Left hindlimb (tissue), 1 donor: ENCODE measurements around the gene DTX3.
"Not testable (repeated sequence)": the region's sequence is repeated elsewhere in the genome, so short reads cannot be mapped to it uniquely, and the experiment has no call there.

ENCODE experiments used
- DNase-seq: peaks from one replicate; pipeline ENCODE4 v3.0.0-alpha.2; 2018

Gene DTX3

DNA sequence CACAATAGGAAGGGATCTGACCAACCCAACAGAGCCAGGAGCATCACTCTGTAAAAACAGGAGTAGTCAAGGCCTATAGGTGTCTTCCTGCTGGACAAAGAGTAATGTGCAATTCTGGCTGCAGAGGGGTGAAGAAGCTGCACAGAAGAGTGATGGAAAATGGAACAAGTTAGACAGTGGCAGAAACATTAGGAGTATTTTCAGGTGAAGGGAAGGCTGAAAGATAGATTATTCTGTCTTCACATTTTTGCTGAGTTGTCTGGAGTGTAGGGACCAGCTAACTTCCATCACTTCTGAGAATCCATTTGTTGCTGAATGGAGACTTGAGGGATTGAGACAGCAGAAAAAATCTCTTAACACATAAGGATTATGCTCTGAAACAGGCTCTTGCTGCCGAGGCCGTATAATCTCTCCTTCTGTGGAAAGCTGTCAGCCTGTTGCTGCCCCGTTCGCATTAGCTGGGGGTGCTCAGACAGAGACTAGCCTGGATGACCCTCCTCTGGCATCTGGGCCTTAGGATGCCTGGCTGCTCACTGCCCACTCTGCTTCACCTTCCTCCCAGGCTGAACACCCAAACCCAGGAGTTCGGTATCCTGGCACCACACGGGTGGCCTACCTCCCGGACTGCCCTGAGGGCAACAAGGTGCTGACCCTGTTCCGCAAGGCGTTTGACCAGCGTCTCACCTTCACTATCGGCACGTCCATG lies 3.5 kb downstream of the DTX3 start:
- DNase-seq, result no peak

DNA sequence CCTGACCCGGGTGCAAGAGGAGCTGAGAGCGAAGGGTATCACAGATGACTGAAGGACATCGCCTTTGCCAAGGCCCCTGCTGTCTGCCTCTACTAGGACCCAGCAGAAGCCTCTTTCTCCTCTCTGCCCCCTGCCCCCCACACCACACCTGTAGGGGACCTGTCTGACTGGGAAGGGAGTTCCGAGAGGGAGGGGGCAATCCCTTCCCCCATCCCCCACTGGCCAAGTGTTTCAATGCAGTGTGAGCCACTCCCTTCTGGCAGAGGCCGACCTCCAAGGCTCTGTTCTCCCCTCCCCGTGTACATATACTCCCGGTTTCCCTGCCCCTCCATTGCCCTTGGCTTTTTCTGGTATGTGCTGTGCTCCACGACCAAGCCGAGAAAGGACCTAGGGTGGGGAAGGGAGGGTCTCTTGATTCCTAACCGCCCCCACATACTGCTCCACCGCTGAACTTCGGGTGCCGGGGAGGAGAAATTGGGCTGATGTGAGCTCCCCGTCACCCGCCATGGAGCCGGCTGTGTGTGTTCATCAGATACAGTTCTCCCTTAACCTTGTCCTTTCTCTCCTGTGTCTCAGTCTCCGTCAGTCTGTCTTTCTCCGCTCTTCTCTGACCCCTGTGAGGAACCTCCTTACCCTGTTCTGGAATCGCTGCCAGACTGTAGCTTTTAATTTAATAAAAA lies 4.6 kb downstream of the DTX3 start:
- no peak for DNase-seq

DNA sequence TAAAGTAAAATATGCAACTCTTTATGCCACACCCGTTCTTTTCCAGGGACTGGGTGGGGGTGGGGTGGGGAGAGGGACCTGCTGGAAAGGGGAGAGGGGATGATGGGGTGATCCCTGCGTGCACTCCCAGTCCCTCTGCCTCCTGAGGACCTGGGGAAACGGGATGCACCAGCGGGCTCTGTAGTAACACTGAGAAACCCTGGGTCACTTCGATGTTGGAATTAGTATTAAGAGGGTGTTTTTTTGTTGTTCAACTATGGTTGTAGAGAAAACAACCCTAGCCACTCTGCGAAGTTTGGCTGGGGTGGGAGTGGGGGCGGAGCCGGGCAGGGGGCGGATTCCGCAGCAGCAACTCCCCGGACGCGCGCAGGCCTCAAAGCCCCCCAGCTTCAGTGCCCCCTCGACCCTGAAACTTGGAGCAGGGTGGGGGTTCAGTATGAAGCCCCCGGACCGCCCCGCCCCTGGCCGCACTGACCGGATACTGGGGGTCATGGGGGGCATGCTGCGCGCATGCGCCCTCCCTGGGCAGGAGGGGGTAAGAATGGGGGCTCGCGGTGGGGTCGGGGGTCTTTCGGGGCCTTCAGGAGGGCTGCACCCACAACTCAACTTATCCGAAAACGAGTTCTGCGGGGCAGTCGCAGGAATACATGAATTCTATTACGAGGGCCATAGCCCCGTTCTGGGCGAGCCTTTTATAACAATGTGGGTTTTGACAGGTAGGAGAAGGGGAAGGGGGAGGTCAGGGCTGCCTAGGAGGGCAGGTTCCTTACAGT lies 5.3 kb downstream of the DTX3 start:
- no peak for DNase-seq

DNA sequence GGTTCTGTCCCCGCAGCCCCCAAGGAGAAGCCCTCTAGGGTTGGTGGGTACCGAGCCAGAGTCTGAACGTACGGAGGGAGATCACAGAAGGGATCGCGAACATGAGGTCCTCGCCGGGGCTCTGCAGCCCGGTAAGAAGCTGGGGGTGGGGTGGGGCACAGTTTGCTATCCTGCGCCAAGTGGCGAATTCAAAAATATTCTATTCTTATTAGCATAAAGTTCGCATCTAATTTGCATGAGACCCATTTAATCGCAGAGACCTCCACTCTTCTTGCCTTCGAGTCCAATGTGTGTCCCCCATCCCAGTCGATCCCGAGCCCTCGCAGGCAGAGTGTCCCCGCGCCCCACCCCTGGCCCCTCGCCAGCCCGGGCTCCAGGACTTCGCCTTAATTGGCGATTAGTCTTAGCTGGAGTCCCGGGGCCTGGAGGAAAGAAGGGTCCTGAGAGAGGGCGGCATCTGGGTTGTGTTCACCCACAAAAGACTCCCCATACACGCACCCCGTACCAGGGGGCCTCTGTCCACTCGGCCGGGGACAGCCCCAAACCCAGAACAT lies 6.0 kb downstream of the DTX3 start:
- peak; percentile 77 for DNase-seq

DNA sequence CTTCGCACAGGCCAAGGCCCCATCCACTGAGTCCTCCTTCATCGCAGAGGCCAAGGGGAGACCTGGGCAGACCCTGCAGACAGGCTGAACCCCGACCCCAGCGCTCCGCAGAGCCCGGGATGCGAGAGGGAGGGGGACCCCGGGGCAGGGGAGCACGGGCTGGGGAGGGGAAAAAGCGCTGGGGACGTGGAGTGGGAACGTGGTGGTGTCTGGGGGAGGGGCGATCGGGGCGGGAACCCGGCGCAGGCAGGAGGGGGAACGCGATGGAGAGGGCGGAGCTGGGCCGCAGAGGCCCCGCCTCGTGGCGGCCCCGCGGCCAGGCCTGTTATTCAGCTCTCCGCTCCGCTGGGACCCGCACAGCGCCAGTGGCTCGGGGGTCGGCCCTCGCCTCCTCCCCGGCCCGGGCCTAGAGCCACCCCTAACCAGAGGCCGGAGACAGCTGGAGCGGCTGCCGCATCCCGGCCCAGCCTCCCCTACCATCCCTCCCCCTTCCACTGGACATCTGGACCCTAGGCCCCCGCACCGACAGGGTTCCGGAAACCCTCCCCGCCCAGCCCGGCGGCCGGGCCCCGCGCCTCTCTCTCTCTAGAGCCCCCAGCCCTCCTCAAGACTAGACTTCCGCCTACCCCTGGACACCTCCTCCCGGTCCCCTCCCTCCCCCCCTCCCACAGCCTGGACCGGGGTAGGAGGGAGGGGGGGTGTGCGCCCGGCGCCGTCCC lies 6.6 kb downstream of the DTX3 start, which contains the start of gene ARHGEF25:
TSS of gene ARHGEF25 (plus strand) at position 328 of the 719 bp plus-strand sequence. CDS start 460 bp downstream, outside the sequence.
- peak; percentile 91 for DNase-seq

DNA sequence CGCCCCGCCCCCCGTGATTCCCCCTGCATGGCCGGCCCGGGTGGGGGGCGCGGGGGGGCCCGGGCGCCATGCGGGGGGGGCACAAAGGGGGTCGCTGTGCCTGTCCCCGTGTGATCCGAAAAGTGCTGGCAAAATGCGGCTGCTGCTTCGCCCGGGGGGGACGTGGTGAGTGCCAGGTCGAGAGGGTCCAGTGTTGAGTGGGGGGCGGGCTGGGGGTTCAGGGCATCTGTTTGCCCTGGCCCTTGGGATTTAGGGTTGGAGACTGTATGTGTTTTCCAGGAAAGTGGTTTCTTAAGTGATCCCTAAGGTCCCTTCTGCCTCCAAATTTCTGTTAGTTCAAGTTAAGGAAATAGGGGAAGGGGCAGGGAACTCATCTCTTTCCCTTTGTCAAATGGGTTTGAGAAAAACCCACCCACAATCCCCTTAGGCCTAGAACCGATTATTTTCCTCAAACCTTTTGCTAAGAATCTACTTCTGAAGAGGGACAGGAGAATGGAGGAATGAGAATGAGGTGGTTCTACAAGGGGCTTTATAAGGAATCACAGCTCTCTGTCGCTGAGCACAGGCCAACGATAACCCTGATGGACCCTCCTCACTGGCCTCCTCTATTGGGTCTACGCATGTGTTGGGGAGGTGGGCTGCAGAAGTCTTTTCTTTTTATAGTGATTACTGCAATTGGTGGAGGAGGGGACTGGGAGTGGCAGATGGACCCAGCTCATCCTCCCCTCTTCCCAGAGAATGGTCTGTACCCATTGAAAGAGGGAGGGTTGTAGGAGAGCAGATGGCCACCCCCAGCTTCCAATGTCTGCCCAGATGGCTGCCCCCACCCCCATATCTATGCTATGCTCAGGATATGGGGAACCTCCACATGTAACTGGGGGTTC lies 7.4 kb downstream of the DTX3 start:
- no peak for DNase-seq

DNA sequence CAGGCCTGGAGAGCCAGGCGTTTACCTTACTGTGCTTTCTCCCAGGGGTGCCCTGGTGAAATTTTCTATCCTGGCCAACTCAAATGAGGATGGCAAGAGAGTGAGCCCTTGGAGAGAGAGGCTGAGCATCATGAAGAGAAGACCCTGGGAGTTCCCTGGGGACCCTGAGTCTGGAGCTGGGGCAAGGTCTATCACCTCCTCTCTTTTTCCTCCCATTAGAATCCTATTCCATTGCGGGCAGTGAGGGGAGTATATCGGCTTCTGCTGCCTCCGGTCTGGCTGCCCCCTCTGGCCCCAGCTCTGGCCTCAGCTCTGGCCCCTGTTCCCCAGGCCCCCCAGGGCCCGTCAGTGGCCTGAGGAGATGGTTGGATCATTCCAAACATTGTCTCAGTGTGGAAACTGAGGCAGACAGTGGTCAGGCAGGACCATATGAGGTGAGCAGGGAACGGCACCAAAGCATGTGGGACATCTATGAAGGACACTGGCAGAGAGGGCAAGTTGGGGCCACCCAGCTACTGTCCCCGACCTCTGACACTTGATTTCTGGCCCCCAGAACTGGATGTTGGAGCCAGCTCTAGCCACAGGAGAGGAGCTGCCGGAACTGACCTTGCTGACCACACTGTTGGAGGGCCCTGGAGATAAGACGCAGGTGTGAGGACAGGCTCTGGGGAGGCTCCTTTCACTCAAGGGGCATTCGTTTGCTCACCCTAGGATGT lies 8.2 kb downstream of the DTX3 start:
- DNase-seq, result no peak

DNA sequence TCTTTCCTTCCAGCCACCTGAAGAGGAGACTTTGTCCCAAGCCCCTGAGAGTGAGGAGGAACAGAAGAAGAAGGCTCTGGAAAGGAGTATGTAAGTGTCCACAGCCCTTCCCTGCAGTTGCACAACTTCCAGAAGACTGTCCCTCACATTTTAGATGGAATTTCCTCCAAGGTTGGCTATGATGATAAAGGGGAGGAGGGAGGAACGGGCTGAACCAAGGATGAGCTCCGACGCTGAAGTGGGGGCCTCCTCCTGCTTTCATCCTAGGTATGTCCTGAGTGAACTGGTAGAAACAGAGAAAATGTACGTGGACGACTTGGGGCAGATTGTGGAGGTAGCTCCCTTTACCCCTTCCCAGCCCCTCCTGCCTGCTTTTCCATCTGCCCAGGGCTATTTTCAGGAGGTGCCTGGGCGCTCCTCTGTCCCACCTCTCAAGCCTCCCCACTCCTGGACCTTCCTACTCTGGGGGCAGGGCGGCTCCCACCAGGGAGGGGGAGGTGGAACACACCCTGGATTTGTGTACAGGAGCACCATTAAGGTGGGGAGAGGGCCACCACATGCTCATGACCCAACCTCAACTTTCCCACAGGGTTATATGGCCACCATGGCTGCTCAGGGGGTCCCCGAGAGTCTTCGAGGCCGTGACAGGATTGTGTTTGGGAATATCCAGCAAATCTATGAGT lies 8.9 kb downstream of the DTX3 start:
- no peak for DNase-seq

DNA sequence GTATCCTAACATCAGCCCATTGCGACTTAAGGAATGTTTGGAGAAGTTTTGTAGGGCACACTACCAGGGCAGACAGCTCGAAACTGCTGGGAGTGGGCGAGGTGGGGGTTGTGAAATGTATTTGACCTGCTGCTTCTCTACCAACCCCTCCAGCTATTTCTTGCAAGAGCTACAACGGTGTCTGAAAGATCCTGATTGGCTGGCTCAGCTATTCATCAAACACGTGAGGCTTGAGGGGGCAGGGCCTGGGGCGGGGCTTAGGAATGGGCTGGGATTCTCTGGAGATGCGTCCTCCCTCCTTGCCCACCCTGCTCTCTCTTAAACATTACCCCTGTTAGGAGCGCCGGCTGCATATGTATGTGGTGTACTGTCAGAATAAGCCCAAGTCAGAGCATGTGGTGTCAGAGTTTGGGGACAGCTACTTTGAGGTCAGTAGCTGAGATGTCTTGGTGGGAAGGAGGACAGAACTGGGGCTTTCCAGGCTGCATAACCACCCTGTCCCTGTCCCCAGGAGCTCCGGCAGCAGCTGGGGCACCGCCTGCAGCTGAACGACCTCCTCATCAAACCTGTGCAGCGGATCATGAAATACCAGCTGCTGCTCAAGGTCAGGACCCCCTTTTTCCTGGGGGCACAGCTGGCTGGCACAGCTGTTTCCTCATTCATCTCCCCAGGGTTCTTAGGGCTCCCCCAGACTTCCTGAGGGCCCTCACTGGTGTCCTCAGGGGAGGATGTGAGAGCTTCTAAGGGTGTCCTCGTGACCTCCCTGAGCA lies 9.7 kb downstream of the DTX3 start:
- DNase-seq, result no peak

DNA sequence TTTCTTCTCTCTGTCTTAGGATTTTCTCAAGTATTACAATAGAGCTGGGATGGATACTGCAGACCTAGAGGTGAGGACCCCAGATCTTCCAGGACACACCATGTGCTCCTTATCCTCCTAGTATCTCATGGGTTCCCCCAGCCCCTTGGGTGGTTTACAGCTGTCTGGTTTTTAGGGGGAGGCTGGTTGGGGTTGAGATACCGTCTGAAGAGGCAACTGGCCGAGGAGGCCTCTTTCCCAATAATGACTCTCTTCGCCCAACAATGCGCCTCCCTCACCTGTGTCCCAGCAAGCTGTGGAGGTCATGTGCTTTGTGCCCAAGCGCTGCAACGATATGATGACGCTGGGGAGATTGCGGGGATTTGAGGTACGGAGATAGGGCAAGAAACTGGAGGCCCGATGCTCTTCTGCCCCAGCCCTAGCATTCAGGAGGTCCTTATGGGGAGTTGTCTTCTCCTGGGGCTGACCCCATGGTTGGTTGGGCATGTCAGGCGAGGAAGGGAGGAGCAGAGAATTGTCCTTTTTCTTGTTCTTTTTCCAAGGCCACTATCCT lies 10.4 kb downstream of the DTX3 start:
- DNase-seq, result no peak

DNA sequence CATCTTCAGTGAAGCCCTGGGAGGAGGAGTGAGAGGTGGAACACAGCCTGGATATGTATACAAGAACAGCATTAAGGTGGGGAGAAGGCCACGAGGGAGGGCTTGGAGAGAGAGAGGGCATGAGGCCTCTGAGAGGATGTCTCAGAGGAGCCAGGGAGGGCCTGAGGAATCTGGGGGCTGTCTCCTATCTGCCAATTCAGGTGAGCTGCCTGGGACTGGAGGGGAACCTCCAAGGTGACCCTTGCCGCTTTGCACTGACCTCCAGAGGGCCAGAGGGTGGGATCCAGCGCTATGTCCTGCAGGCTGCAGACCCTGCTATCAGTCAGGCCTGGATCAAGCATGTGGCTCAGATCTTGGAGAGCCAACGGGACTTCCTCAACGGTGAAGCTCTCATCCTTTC lies 11.0 kb downstream of the DTX3 start:
- DNase-seq, result no peak

DNA sequence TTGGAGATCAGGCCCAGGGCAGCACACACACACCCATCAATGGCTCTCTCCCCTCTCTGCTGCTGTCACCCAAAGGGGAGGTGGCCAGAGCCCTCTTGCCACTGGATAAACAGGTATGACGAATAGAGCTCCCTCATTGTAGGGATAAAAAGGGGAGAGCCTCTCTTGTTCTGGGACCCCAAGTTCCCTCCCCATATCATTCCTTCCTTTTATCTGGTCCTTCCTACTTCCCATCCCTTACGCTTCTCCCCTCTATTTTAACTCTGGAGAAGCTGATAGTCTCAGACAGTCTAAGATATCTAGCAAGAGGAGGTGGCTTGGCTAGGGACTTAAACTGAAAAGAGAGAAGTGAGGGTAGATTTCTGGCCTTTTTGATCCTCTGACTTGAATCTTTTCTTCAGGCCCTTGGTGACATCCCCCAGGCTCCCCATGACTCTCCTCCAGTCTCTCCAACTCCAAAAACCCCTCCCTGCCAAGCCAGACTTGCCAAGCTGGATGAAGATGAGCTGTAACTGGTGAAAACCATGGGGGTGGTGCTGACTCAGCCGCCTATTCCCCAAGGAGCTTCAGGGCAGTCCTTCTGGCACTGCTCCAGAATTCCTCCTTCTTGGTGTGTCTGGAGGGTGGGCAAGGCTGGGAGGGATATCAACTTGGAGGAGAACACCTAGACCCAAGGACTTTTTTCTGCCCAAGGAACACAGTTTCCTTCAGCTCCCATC lies 11.9 kb downstream of the DTX3 start:
- DNase-seq, result no peak

DNA sequence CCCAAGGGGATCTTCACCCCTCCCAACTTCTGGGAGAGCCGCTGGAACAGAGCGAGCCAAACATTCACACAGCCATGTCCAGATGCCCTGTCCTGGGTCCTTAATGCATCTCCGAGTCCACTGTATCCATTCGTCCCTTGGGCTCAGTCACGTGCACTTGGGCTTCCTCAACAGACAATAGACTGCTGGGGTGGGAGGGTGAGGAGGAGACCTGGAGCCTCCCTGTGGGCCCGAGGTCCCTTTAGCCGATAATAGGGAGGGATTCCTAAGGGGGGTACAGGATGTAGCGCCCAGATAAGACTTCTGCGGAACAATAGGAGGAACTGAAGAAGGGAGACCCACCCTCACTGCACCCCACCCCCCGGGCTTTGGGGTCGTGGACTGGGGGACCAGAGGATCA lies 13.3 kb downstream of the DTX3 start:
- DNase-seq, result no peak

DNA sequence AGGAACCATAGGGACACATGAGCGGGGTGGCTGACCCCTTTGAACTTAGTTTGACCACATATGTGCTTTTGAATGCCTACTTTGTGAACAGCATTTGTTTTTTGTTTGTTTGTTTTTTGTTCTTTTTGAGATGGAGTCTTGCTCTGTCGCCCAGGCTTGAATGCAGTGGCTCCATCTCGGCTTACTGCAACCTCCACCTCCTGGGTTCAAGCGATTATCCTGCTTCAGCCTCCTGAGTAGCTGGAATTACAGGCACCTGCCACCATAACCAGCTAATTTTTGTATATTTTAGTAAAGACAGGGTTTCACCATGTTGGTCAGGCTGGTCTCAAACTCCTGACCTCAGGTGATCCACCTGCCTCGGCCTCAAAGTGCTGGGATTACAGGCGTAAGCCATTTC lies 13.8 kb downstream of the DTX3 start:
- not testable (repeated sequence) for DNase-seq

DNA sequence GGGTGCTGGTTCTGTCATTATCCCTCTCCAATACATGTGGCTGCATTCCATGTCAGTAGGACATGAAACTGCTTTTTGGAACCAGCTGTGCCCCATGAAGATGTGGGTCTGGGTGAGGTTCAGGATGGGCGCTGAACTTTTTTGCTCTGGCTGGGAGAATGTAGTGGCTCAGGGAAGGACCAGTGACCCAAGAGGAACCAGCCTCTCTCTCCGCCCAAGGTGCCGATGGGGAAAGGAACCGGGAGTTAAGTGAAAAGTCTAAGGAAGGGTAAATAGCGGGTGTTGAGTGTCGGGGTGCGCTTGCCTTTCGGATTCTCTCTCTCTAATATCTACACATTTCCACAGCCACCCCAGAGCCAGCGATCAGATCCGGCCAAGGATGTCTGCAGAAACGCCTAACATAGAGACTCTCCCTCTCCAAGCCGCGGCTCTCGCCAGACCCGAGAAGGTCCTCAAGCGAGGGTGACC lies 14.4 kb downstream of the DTX3 start:
- no peak for DNase-seq

DNA sequence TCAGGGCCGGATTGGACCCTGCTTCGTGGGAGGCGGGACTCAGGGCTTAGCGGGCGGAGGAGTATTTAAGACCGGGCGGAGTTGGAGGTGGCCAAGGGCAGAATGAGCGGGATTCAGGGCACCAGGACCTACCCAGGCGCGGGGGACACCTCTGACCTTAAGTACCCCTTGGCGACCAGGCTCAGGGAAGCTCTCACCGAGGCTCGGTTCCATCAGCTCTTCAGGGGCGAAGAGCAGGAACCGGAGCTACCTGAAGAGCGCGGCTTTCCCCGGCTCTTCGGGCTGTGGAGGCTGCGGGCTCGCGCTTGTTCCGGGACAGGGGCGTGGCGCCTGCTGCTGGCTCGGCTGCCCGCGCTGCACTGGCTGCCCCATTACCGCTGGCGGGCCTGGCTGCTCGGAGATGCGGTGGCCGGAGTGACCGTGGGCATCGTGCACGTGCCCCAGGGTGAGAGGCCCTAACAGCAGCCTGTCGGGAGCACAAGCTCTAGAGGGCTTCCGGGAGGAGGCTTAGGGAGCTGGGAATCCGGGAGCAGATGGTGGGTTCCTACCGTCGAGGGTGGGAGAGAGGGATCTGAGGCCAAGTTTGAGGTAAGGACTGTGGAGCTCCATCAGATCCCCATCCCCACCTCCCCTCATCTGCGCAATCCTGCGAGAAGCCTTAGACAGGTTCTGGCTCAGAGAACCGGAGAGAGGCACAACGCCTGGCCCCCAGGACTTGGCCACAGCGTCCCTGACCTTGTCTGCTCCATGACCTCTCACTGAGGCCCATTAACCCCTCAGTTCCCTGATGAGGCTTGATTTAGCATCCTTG lies 15.0 kb downstream of the DTX3 start:
- no peak for DNase-seq

DNA sequence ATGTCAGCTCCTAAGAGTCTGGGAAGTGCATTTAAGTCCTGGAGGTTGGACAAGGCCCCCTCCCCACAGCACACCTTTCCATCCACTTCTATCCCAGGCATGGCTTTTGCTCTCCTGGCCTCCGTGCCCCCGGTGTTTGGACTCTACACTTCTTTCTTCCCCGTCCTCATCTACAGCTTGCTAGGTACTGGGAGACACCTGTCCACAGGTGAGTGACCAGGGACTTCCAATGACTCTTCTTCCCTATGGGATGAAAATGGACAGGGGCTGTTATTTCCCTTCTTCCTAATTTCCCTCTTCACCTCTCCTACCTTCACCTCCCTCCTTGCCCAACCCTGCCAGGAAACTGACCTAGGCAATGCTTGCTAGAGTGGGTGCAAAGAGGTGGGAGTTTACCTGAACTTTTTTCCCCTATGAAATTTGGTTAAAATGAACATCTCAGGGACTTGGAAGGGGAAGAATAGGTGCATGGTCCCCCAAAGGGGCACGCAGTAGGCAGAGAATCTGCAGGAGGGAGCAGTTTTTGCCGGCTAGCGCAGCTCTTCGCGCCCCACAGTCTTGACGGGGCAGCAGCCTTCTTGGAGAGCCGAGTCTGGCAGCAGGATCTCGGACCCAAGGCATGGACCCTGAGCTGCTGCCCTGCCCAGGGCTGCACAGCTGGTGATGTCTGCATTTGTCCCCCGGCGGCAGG lies 15.8 kb downstream of the DTX3 start:
- no peak for DNase-seq
